Astrocyte (in vitro differentiated cells and primary cell): Measurements from ENCODE around the gene IPPK. TPM values are rescaled to one million over a fixed set of nuclear protein-coding genes. Genes with fewer than 3 reads are reported as not detected.

Experiments
- DNase-seq: peaks from one replicate; pipeline ENCODE4 v3.0.0-alpha.2; 2010; ENCODE audit warnings: low read depth
- FAIRE-seq: peaks from 2 replicates; lab custom pipeline; 2011; peaks lifted over from hg19 to GRCh38; lab: Jason Lieb, UNC
- H2AFZ ChIP-seq: 2 replicates; pipeline ENCODE4 v1.6.0; 2012; ENCODE audit warnings: low read depth, low read length, inconsistent platforms
- H3K27ac ChIP-seq: 2 replicates; pipeline ENCODE4 v1.5.1; 2011; ENCODE audit warnings: low read depth, low read length, inconsistent platforms
- H3K27me3 ChIP-seq: 2 replicates; pipeline ENCODE4 v1.6.0; 2011; ENCODE audit warnings: low read length, inconsistent platforms; ENCODE audit not compliant: insufficient read depth
- H3K36me3 ChIP-seq: 2 replicates; pipeline ENCODE4 v1.5.1; 2011; ENCODE audit warnings: low read length, inconsistent platforms; ENCODE audit not compliant: insufficient read depth
- H3K4me1 ChIP-seq: 2 replicates; pipeline ENCODE4 v1.5.1; 2011; ENCODE audit warnings: low read length, inconsistent platforms; ENCODE audit not compliant: insufficient read depth
- H3K4me2 ChIP-seq: 2 replicates; pipeline ENCODE4 v1.6.0; 2012; ENCODE audit warnings: low read length, inconsistent platforms
- H3K4me3 ChIP-seq: 2 replicates; pipeline ENCODE4 v1.5.1; 2011; ENCODE audit warnings: low read depth, mild to moderate bottlenecking, low read length, inconsistent platforms; ENCODE audit not compliant: insufficient read depth
- H3K79me2 ChIP-seq: 2 replicates; pipeline ENCODE4 v1.6.0; 2012; ENCODE audit warnings: mild to moderate bottlenecking, low read length, inconsistent platforms; ENCODE audit not compliant: insufficient read depth
- H3K9ac ChIP-seq: 2 replicates; pipeline ENCODE4 v1.6.0; 2012; ENCODE audit warnings: mild to moderate bottlenecking, low read length, inconsistent platforms
- H3K9me3 ChIP-seq: 2 replicates; pipeline ENCODE4 v1.5.1; 2012; ENCODE audit warnings: low read depth, mild to moderate bottlenecking, low read length, inconsistent platforms; ENCODE audit not compliant: insufficient read depth
- H4K20me1 ChIP-seq: 2 replicates; pipeline ENCODE4 v1.6.0; 2012; ENCODE audit warnings: low read length, inconsistent platforms; ENCODE audit not compliant: insufficient read depth
- H3K27ac Mint-ChIP-seq: one replicate; pipeline ENCODE4 v1.8.0; 2021; ENCODE audit warnings: mild to moderate bottlenecking, mixed read lengths; ENCODE audit not compliant: unreplicated experiment
- H3K27me3 Mint-ChIP-seq: one replicate; pipeline ENCODE4 v1.8.0; 2021; ENCODE audit warnings: low read depth, mixed read lengths; ENCODE audit not compliant: unreplicated experiment
- H3K36me3 Mint-ChIP-seq: one replicate; pipeline ENCODE4 v1.8.0; 2021; ENCODE audit warnings: low read depth, mixed read lengths; ENCODE audit not compliant: unreplicated experiment
- H3K4me1 Mint-ChIP-seq: one replicate; pipeline ENCODE4 v1.8.0; 2021; ENCODE audit warnings: low read depth, mixed read lengths; ENCODE audit not compliant: unreplicated experiment
- H3K4me3 Mint-ChIP-seq: one replicate; pipeline ENCODE4 v1.8.0; 2021; ENCODE audit warnings: mild to moderate bottlenecking, moderate library complexity, mixed read lengths; ENCODE audit not compliant: unreplicated experiment
- H3K9me3 Mint-ChIP-seq: one replicate; pipeline ENCODE4 v1.8.0; 2021; ENCODE audit warnings: mild to moderate bottlenecking, mixed read lengths; ENCODE audit not compliant: unreplicated experiment
- EZH2 ChIP-seq: IDR thresholded peaks from 2 replicates; pipeline ENCODE4 v1.6.1; 2012; ENCODE audit warnings: mild to moderate bottlenecking, low read length, inconsistent platforms; ENCODE audit not compliant: insufficient read depth
- total RNA-seq: library from RNA; stranded (reverse); gene quantifications from 2 replicates; pipeline ENCODE4 v1.2.1, GENCODE V29; 2021
- TF ChIP-seq, protein P1 (sequence below): IDR thresholded peaks from 2 replicates; pipeline ENCODE4 v1.5.1; 2011; ENCODE audit warnings: low read depth, mild to moderate bottlenecking, inconsistent platforms, low read length, moderate library complexity; ENCODE audit not compliant: insufficient read depth

The IPPK gene
- total RNA-seq, 1 donor from 2014 or later = 14.1 TPM

- no peaks in the 10 kb centered on the region for H3K27me3 ChIP-seq
- H3K27ac ChIP-seq = no peak overlapping the region
- DNase-seq (no peak), FAIRE-seq (no peak)
- Mint-ChIP-seq H3K9me3 (no peaks in the 10 kb centered on the region), H3K27me3 (no peaks in the 10 kb centered on the region), H3K4me3 (no peak overlapping the region), H3K36me3 (peaks cover 24% of the 10 kb centered on the region), H3K27ac (no peak overlapping the region), H3K4me1 (peaks cover 8% of the 10 kb centered on the region)
- no peak overlapping the region for H3K4me3 ChIP-seq
- peaks cover 24% of the 10 kb centered on the region for H3K36me3 ChIP-seq
- no peaks in the 10 kb centered on the region for H3K4me1 ChIP-seq
- no peak overlapping the region for H2AFZ ChIP-seq
- TF ChIP-seq, protein P1, sequence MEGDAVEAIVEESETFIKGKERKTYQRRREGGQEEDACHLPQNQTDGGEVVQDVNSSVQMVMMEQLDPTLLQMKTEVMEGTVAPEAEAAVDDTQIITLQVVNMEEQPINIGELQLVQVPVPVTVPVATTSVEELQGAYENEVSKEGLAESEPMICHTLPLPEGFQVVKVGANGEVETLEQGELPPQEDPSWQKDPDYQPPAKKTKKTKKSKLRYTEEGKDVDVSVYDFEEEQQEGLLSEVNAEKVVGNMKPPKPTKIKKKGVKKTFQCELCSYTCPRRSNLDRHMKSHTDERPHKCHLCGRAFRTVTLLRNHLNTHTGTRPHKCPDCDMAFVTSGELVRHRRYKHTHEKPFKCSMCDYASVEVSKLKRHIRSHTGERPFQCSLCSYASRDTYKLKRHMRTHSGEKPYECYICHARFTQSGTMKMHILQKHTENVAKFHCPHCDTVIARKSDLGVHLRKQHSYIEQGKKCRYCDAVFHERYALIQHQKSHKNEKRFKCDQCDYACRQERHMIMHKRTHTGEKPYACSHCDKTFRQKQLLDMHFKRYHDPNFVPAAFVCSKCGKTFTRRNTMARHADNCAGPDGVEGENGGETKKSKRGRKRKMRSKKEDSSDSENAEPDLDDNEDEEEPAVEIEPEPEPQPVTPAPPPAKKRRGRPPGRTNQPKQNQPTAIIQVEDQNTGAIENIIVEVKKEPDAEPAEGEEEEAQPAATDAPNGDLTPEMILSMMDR = no peak
- no peak for TF ChIP-seq EZH2
- H3K79me2 ChIP-seq = peaks cover 2% of the 10 kb centered on the region
- no peaks in the 10 kb centered on the region for H3K9me3 ChIP-seq
- no peak overlapping the region for H3K4me2 ChIP-seq
- H4K20me1 ChIP-seq = peaks cover 26% of the 10 kb centered on the region
- H3K9ac ChIP-seq = no peak overlapping the region
These were observed 41.9 kb upstream of the IPPK start for GRCh38 chr9:92711844-92712243.

- no peaks in the 10 kb centered on the region for H3K4me1 ChIP-seq
- no peak overlapping the region for H3K27ac ChIP-seq
- TF ChIP-seq EZH2 = no peak
- TF ChIP-seq, protein P1 = no peak
- DNase-seq (no peak), FAIRE-seq (no peak)
- no peak overlapping the region for H2AFZ ChIP-seq
- H3K36me3 ChIP-seq = peaks cover 21% of the 10 kb centered on the region
- H3K27me3 Mint-ChIP-seq = no peaks in the 10 kb centered on the region
- peaks cover 26% of the 10 kb centered on the region for H3K36me3 Mint-ChIP-seq
- H3K27ac Mint-ChIP-seq = no peak overlapping the region
- H3K4me1 Mint-ChIP-seq = peaks cover 8% of the 10 kb centered on the region
- peaks cover 24% of the 10 kb centered on the region for H4K20me1 ChIP-seq
- H3K4me3 Mint-ChIP-seq = no peak overlapping the region
- no peaks in the 10 kb centered on the region for H3K9me3 ChIP-seq
- peaks cover 1% of the 10 kb centered on the region for H3K9me3 Mint-ChIP-seq
- H3K4me3 ChIP-seq = no peak overlapping the region
- peaks cover 5% of the 10 kb centered on the region for H3K79me2 ChIP-seq
- no peaks in the 10 kb centered on the region for H3K27me3 ChIP-seq
- H3K9ac ChIP-seq = no peak overlapping the region
- H3K4me2 ChIP-seq = no peak overlapping the region
These were observed 41.2 kb upstream of the IPPK start for GRCh38 chr9:92711146-92711545.

DNA sequence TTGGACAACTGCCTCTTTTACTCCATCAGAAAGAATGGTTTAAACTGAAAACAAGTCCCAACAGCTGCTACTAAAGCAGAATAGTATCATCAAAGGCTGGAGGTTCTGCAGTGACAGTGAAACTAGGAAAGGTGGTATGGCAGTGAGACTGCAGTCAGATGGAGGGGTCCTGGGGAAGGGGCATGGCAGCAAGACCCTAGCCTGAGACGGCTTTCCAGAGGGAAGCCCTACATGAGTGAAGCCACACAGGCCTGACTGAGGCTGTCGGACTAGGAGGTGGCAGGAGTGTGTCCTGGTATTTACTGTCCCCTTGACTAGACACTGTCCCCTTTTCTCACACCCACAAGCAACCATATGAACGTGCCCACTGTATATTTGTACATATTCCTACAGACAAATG, 40.4 kb upstream of the IPPK start:
- peaks cover 3% of the 10 kb centered on the region for H3K9me3 Mint-ChIP-seq
- H3K36me3 ChIP-seq = peaks cover 21% of the 10 kb centered on the region
- H3K4me2 ChIP-seq = no peak overlapping the region
- H3K4me3 ChIP-seq = no peak overlapping the region
- peaks cover 5% of the 10 kb centered on the region for H3K79me2 ChIP-seq
- no peak overlapping the region for H3K4me3 Mint-ChIP-seq
- H3K9me3 ChIP-seq = no peaks in the 10 kb centered on the region
- no peak overlapping the region for H3K27ac Mint-ChIP-seq
- no peaks in the 10 kb centered on the region for H3K27me3 Mint-ChIP-seq
- TF ChIP-seq, protein P1 = no peak
- no peak for TF ChIP-seq EZH2
- no peak overlapping the region for H3K9ac ChIP-seq
- no peak overlapping the region for H3K27ac ChIP-seq
- peaks cover 26% of the 10 kb centered on the region for H3K36me3 Mint-ChIP-seq
- no peak for FAIRE-seq
- no peaks in the 10 kb centered on the region for H3K4me1 ChIP-seq
- H2AFZ ChIP-seq = no peak overlapping the region
- DNase-seq = no peak
- peaks cover 17% of the 10 kb centered on the region for H4K20me1 ChIP-seq
- peaks cover 4% of the 10 kb centered on the region for H3K4me1 Mint-ChIP-seq
- no peaks in the 10 kb centered on the region for H3K27me3 ChIP-seq
